Measurements from ENCODE around the gene RERE.
"Not testable (repeated sequence)": the region's sequence is repeated elsewhere in the genome, so short reads cannot be mapped to it uniquely, and the experiment has no call there.

Gene RERE

GRCh38 chr1:8731162-8731561 lies 86.3 kb downstream of the RERE start:
- no peak for TF ChIP-seq CTCF (IDR thresholded peaks at IDR 0.05; ENCODE audit: low read depth, low read length, poor library complexity, severe bottlenecking)
- no peak for TF ChIP-seq EZH2phosphoT487 (IDR thresholded peaks at IDR 0.05; ENCODE audit: borderline replicate concordance, low read length)
- Histone ChIP-seq H3K36me3 (ENCODE audit: control insufficient read depth, low read length) (no peaks in the 10 kb centered on the region), H3K9me3 (ENCODE audit: control insufficient read depth, insufficient read depth, low read length) (no peaks in the 10 kb centered on the region), H3K4me2 (ENCODE audit: low read length) (no peak overlapping the region), H3K4me1 (ENCODE audit: control insufficient read depth, low read length) (peaks cover 17% of the 10 kb centered on the region), H4K20me1 (ENCODE audit: control insufficient read depth, insufficient read depth, low read depth, low read length) (no peaks in the 10 kb centered on the region), H3K9me2 (replicated peaks; ENCODE audit: control insufficient read depth, low read length) (no peaks in the 10 kb centered on the region), H3K79me2 (ENCODE audit: control insufficient read depth, low read length) (peaks cover 32% of the 10 kb centered on the region), H3K27me3 (ENCODE audit: control insufficient read depth, low read length) (no peaks in the 10 kb centered on the region), H3K27ac (ENCODE audit: low read depth, low read length) (no peak overlapping the region), H3K4me3 (ENCODE audit: low read length) (no peak overlapping the region), H3F3A (ENCODE audit: control insufficient read depth, insufficient read depth) (no peaks in the 10 kb centered on the region)

GRCh38 chr1:8728464-8728863 lies 89.0 kb downstream of the RERE start:
- peaks cover 44% of the 10 kb centered on the region for H3K79me2 ChIP-seq (ENCODE audit: control insufficient read depth, low read length)

GRCh38 chr1:8727809-8728213 lies 89.6 kb downstream of the RERE start:
- Histone ChIP-seq H3K27me3 (ENCODE audit: control insufficient read depth, low read length) (no peaks in the 10 kb centered on the region), H3K36me3 (ENCODE audit: control insufficient read depth, low read length) (no peaks in the 10 kb centered on the region), H3K9me3 (ENCODE audit: control insufficient read depth, insufficient read depth, low read length) (no peaks in the 10 kb centered on the region), H3K4me2 (ENCODE audit: low read length) (no peak overlapping the region), H3K27ac (ENCODE audit: low read depth, low read length) (no peak overlapping the region), H3F3A (ENCODE audit: control insufficient read depth, insufficient read depth) (no peaks in the 10 kb centered on the region; the same call in 1 of the 2 replicates), H4K20me1 (ENCODE audit: control insufficient read depth, insufficient read depth, low read depth, low read length) (no peaks in the 10 kb centered on the region), H3K4me3 (ENCODE audit: low read length) (no peak overlapping the region), H3K9me2 (replicated peaks; ENCODE audit: control insufficient read depth, low read length) (no peaks in the 10 kb centered on the region), H3K79me2 (ENCODE audit: control insufficient read depth, low read length) (peaks cover 51% of the 10 kb centered on the region), H3K4me1 (ENCODE audit: control insufficient read depth, low read length) (peaks cover 34% of the 10 kb centered on the region)
- TF ChIP-seq CTCF (IDR thresholded peaks at IDR 0.05; ENCODE audit: low read depth, low read length, poor library complexity, severe bottlenecking) (no peak), EZH2phosphoT487 (IDR thresholded peaks at IDR 0.05; ENCODE audit: borderline replicate concordance, low read length) (no peak)

More at GRCh38 chr1:8728464-8728863, 89.0 kb downstream of the RERE start:
- Histone ChIP-seq H3K36me3 (ENCODE audit: control insufficient read depth, low read length) (no peaks in the 10 kb centered on the region), H3K27ac (ENCODE audit: low read depth, low read length) (no peak overlapping the region), H3K4me1 (ENCODE audit: control insufficient read depth, low read length) (peaks cover 28% of the 10 kb centered on the region), H3K4me2 (ENCODE audit: low read length) (no peak overlapping the region), H3K9me3 (ENCODE audit: control insufficient read depth, insufficient read depth, low read length) (no peaks in the 10 kb centered on the region), H3K4me3 (ENCODE audit: low read length) (no peak overlapping the region), H4K20me1 (ENCODE audit: control insufficient read depth, insufficient read depth, low read depth, low read length) (no peaks in the 10 kb centered on the region), H3K27me3 (ENCODE audit: control insufficient read depth, low read length) (no peaks in the 10 kb centered on the region), H3F3A (ENCODE audit: control insufficient read depth, insufficient read depth) (no peaks in the 10 kb centered on the region; the same call in 1 of the 2 replicates), H3K9me2 (replicated peaks; ENCODE audit: control insufficient read depth, low read length) (no peaks in the 10 kb centered on the region)
- TF ChIP-seq EZH2phosphoT487 (IDR thresholded peaks at IDR 0.05; ENCODE audit: borderline replicate concordance, low read length) (no peak), CTCF (IDR thresholded peaks at IDR 0.05; ENCODE audit: low read depth, low read length, poor library complexity, severe bottlenecking) (no peak)

GRCh38 chr1:8727316-8727715 lies 90.1 kb downstream of the RERE start:
- not testable (repeated sequence) for H3K4me2 ChIP-seq (ENCODE audit: low read length); H4K20me1 ChIP-seq (ENCODE audit: control insufficient read depth, insufficient read depth, low read depth, low read length); H3K4me3 ChIP-seq (ENCODE audit: low read length); H3K9me2 ChIP-seq (replicated peaks; ENCODE audit: control insufficient read depth, low read length); H3K27me3 ChIP-seq (ENCODE audit: control insufficient read depth, low read length); H3K9me3 ChIP-seq (ENCODE audit: control insufficient read depth, insufficient read depth, low read length); H3F3A ChIP-seq (ENCODE audit: control insufficient read depth, insufficient read depth); H3K27ac ChIP-seq (ENCODE audit: low read depth, low read length); H3K36me3 ChIP-seq (ENCODE audit: control insufficient read depth, low read length)
- peaks cover 56% of the 10 kb centered on the region for H3K79me2 ChIP-seq (ENCODE audit: control insufficient read depth, low read length)
- peaks cover 39% of the 10 kb centered on the region for H3K4me1 ChIP-seq (ENCODE audit: control insufficient read depth, low read length)

GRCh38 chr1:8726801-8727186 lies 90.6 kb downstream of the RERE start:
- peaks cover 61% of the 10 kb centered on the region for H3K79me2 ChIP-seq (ENCODE audit: control insufficient read depth, low read length)
- H4K20me1 ChIP-seq (ENCODE audit: control insufficient read depth, insufficient read depth, low read depth, low read length), result not testable (repeated sequence)

More at GRCh38 chr1:8726801-8727186, 90.6 kb downstream of the RERE start:
- H3K9me3 ChIP-seq (ENCODE audit: control insufficient read depth, insufficient read depth, low read length); H3K9me2 ChIP-seq (replicated peaks; ENCODE audit: control insufficient read depth, low read length); H3F3A ChIP-seq (ENCODE audit: control insufficient read depth, insufficient read depth); H3K27ac ChIP-seq (ENCODE audit: low read depth, low read length); H3K36me3 ChIP-seq (ENCODE audit: control insufficient read depth, low read length); H3K27me3 ChIP-seq (ENCODE audit: control insufficient read depth, low read length); H3K4me3 ChIP-seq (ENCODE audit: low read length); H3K4me2 ChIP-seq (ENCODE audit: low read length): not testable (repeated sequence)
- H3K4me1 ChIP-seq (ENCODE audit: control insufficient read depth, low read length), result peaks cover 44% of the 10 kb centered on the region
